NT2/D1 (cell line): ENCODE measurements around the gene CCNK.

Experiments used
- SUZ12 ChIP-seq: IDR thresholded peaks from 2 replicates; pipeline ENCODE4 v1.6.1; 2011; ENCODE audit not compliant: insufficient read length, insufficient read depth; ENCODE audit errors: extremely low read depth
- YY1 ChIP-seq: IDR thresholded peaks from 2 replicates; pipeline ENCODE4 v1.6.1; 2011; ENCODE audit not compliant: insufficient read length, insufficient read depth
- ZNF274 ChIP-seq: IDR thresholded peaks from 2 replicates; pipeline ENCODE4 v1.6.1; 2011; ENCODE audit warnings: mild to moderate bottlenecking, low read depth, low read length

GRCh38 chr14:99475660-99476059 lies 5.5 kb upstream of the CCNK start:
- TF ChIP-seq SUZ12 (no peak), YY1 (no peak), ZNF274 (no peak)
